Heart left ventricle (tissue), 16 donors: ENCODE results near the gene PPP1R1C. TPM values are rescaled to one million over a fixed set of nuclear protein-coding genes. Genes with fewer than 3 reads are reported as not detected.
"Not testable (repeated sequence)": the region's sequence is repeated elsewhere in the genome, so short reads cannot be mapped to it uniquely, and the experiment has no call there.

Experiments
- ATAC-seq, 4 donors: fragments of 200-7000 bp; cut with Tn5 transposase; one replicate each; pipeline ENCODE4 v1.9.1; 2020 to 2022; ENCODE audit warnings: moderate library complexity in 4 of 4, mild to moderate bottlenecking in 3 of 4, moderate number of reproducible peaks in 1 of 4
- DNase-seq, 5 donors: peaks; one replicate each; pipeline ENCODE4 v3.0.0-alpha.2; 2020
- H3K27ac ChIP-seq, 12 donors: fragments of 200-600 bp; sonication (generic) in 4 of 12; one replicate each; pipeline versions ENCODE4 v1.5.0 to v1.8.0; 2016 to 2022; ENCODE audit warnings: mild to moderate bottlenecking in 2 of 12
- H3K27me3 ChIP-seq, 9 donors: fragments of 200-600 bp; sonication (generic) in 2 of 9; one replicate each; pipeline versions ENCODE4 v1.5.1 to v1.8.0; 2016 to 2022; ENCODE audit warnings: mild to moderate bottlenecking in 3 of 9
- H3K36me3 ChIP-seq, 9 donors: fragments of 200-600 bp; sonication (generic) in 2 of 9; one replicate each; pipeline versions ENCODE4 v1.5.0 to v1.8.0; 2018 to 2022; ENCODE audit warnings: mild to moderate bottlenecking in 2 of 9
- H3K4me1 ChIP-seq, 12 donors: fragments of 200-600 bp; sonication (generic) in 4 of 12; one replicate each; pipeline versions ENCODE4 v1.5.0 to v1.8.0; 2016 to 2022; ENCODE audit warnings: mild to moderate bottlenecking in 3 of 12
- H3K4me3 ChIP-seq, 12 donors: fragments of 200-600 bp; sonication (generic) in 4 of 12; one replicate each; pipeline versions ENCODE4 v1.5.0 to v1.8.0; 2017 to 2022; ENCODE audit warnings: mild to moderate bottlenecking in 9 of 12, moderate library complexity in 4 of 12
- H3K9me3 ChIP-seq, 12 donors: fragments of 200-600 bp; sonication (generic) in 4 of 12; one replicate each; pipeline versions ENCODE4 v1.5.0 to v1.8.0; 2016 to 2022; ENCODE audit warnings: mild to moderate bottlenecking in 1 of 12
- CTCF ChIP-seq, 12 donors: fragments of 200-600 bp; sonication (generic) in 4 of 12; IDR thresholded peaks; one replicate each; pipeline versions ENCODE4 v1.5.0 to v1.8.0; 2018 to 2022; ENCODE audit warnings: antibody characterized with exemption in 12 of 12, mild to moderate bottlenecking in 5 of 12
- POLR2A ChIP-seq, 2 donors: fragments of 450-650 bp; IDR thresholded peaks; one replicate each; pipeline ENCODE4 v1.6.1; 2017; ENCODE audit warnings: antibody characterized with exemption in 2 of 2, mild to moderate bottlenecking in 2 of 2, moderate library complexity in 2 of 2
- WGBS, 4 donors: extraction: QIAGEN DNeasy Blood & Tissue Kit in 2 of 4; methylation state at CpG; one replicate each; pipeline versions ENCODE4 v1.1.5 to v1.1.7; 2013 to 2018; 5-methylcytosine and 5-hydroxymethylcytosine counted together
- intact Hi-C, 10 donors: fragments of 100-400 bp; cut with DNase I; formaldehyde crosslinking; loops; one replicate each; pipeline versions ENCODE4 v1.11.1 to v1.14.2; 2022
- polyA plus RNA-seq, 2 donors: library from polyadenylated mRNA; stranded (reverse); fragments of 200-250 nt; gene quantifications; one replicate each; pipeline ENCODE4 v1.2.3, GENCODE V29; 2013
- total RNA-seq, 9 donors: library from RNA; depleted of rRNA in 2 of 9; stranded (reverse); fragments of >200 nt in 2 of 9; fragmentation: NEBNext Ultra II Directional in 3 of 9; extraction: Animal tissue kit (Norgen Biotek cat#: 25700) in 3 of 9; gene quantifications; one replicate each; pipeline versions ENCODE4 v1.1.0 to v1.2.4, GENCODE V29; 2016 to 2023
- donor health status: ischemic (EF 13 %, LVEDD 7.1; RV severe dilation, severe dysfunction).
- donor health status: healthy with polysubstance abuse.
- donor health status: DM: no; HTN: yes; CAD: no.
- donor health status: DM: no; HTN: no; CAD: no.
- donor health status: ischemic (EF 25% LVEDD 6.9; RV normal size, moderate dysfunction).
- donor health status: ischemic (EF 25% LVEDD 5.7; RV mildly dilated, moderate dysfunction).
- donor health status: healthy.
- donor health status: DM: yes; HTN: yes; CAD: no.
- donor health status: ischemic (EF 35%, LVEDD 5.7; RV mildly dilated, moderate dysfunction).
- donor health status: nonischemic (EF 11% LVEDD 7.7; RV severe dilation, severe dysfunction).
- donor health status: DM: yes; HTN: yes; CAD: no.
- donor health status: PGD.
- donor health status: ischemic (EF 29% LVEDD 5.4; RV normal size, mild dysfunction).
- donor health status: nonischemic (EF 23%, LVEDD 6.1; RV moderate dilation, normal function).

PPP1R1C gene
- total and polyA plus RNA-seq, 11 donors: 2.9 to 44.5 (median 21.0) TPM

- Histone ChIP-seq H3K27ac (no peak overlapping the region), H3K27me3 (no peaks in the 10 kb centered on the region), H3K9me3 (no peaks in the 10 kb centered on the region), H3K36me3 (no peaks in the 10 kb centered on the region), H3K4me3 (peak overlapping the region in 7 of 12 donors; percentile 4 to 48 (median 27)), H3K4me1 (peaks cover 0 to 13% (median 0%) of the 10 kb centered on the region in 12 donors)
- WGBS, 4 donors: 22 to 26% (median 23%) methylated on average over 4 of the region's 4 CpGs
- no peak for ATAC-seq
- intact Hi-C loops: loop anchor here (1.0 to 10.0 kb wide), 6 partner anchors 210 to 214 kb away; no protein-coding TSS in a partner anchor
- no peak for DNase-seq
- TF ChIP-seq POLR2A (IDR thresholded peaks at IDR 0.05) (no peak), CTCF (IDR thresholded peaks at IDR 0.05) (peak in 1 of 12 donors; percentile 5)
Measured at GRCh38 chr2:181954538-181954883, 31.1 kb upstream of the PPP1R1C start.

GRCh38 chr2:181955010-181955409 lies 30.6 kb upstream of the PPP1R1C start:
- H3K9me3 ChIP-seq: no peaks in the 10 kb centered on the region
- intact Hi-C loops: loop anchor here in 3 of 10 donors (2.0 to 10.0 kb wide), 3 partner anchors 210 to 214 kb away; no protein-coding TSS in a partner anchor
- ATAC-seq: no peak
- no peak for DNase-seq
- H3K27ac ChIP-seq: no peak overlapping the region
- no peaks in the 10 kb centered on the region for H3K36me3 ChIP-seq
- H3K27me3 ChIP-seq: no peaks in the 10 kb centered on the region
- no peak overlapping the region for H3K4me3 ChIP-seq
- TF ChIP-seq CTCF (IDR thresholded peaks at IDR 0.05) (no peak), POLR2A (IDR thresholded peaks at IDR 0.05) (no peak)
- 24 to 45% (median 35%) methylated on average over 1 of the region's 1 CpG for WGBS, 4 donors
- peaks cover 0 to 13% (median 0%) of the 10 kb centered on the region in 12 donors for H3K4me1 ChIP-seq

GRCh38 chr2:181955866-181956265 lies 29.8 kb upstream of the PPP1R1C start:
- not testable (repeated sequence) for ATAC-seq, H3K4me3 ChIP-seq, H3K27me3 ChIP-seq, H3K9me3 ChIP-seq, H3K27ac ChIP-seq, DNase-seq, H3K36me3 ChIP-seq
- WGBS, 4 donors: 94 to 100% (median 97%) methylated on average over 3 of the region's 3 CpGs
- H3K4me1 ChIP-seq: peaks cover 0 to 13% (median 0%) of the 10 kb centered on the region in 12 donors
- intact Hi-C loops: loop anchor here in 3 of 10 donors (2.0 to 10.0 kb wide), 3 partner anchors 211 to 215 kb away; no protein-coding TSS in a partner anchor

- Histone ChIP-seq H3K4me3 (no peak overlapping the region), H3K36me3 (no peaks in the 10 kb centered on the region), H3K9me3 (no peaks in the 10 kb centered on the region), H3K4me1 (peaks cover 0 to 13% (median 0%) of the 10 kb centered on the region in 12 donors), H3K27ac (no peak overlapping the region), H3K27me3 (no peaks in the 10 kb centered on the region)
- 84 to 90% (median 88%) methylated on average over 4 of the region's 4 CpGs for WGBS, 4 donors
- intact Hi-C loops: loop anchor here in 1 of 10 donors (10.0 kb wide), 1 partner anchor 213 kb away; no protein-coding TSS in a partner anchor
- TF ChIP-seq POLR2A (IDR thresholded peaks at IDR 0.05) (no peak), CTCF (IDR thresholded peaks at IDR 0.05) (no peak)
- DNase-seq: no peak
- ATAC-seq: no peak
Measured at GRCh38 chr2:181957668-181958067, 28.0 kb upstream of the PPP1R1C start.

- H3K36me3 ChIP-seq: no peaks in the 10 kb centered on the region
- no peak overlapping the region for H3K27ac ChIP-seq
- H3K9me3 ChIP-seq: no peaks in the 10 kb centered on the region
- intact Hi-C loops: loop anchor here in 1 of 10 donors (10.0 kb wide), 1 partner anchor 214 kb away; no protein-coding TSS in a partner anchor
- DNase-seq (no peak), ATAC-seq (no peak)
- 97 to 100% (median 99%) methylated on average over 1 of the region's 1 CpG for WGBS, 4 donors
- H3K27me3 ChIP-seq: no peaks in the 10 kb centered on the region
- TF ChIP-seq CTCF (IDR thresholded peaks at IDR 0.05): no peak
- TF ChIP-seq POLR2A (IDR thresholded peaks at IDR 0.05): no peak
- H3K4me1 ChIP-seq: peaks cover 0 to 12% (median 0%) of the 10 kb centered on the region in 12 donors
- H3K4me3 ChIP-seq: no peak overlapping the region
Measured at GRCh38 chr2:181958726-181959125, 26.9 kb upstream of the PPP1R1C start.
